Liver (tissue), 9 donors: Measurements from ENCODE around the gene FUBP3. TPM values are rescaled to one million over a fixed set of nuclear protein-coding genes. Genes with fewer than 3 reads are reported as not detected.

Experiments
- DNase-seq: peaks from one replicate; pipeline ENCODE4 v3.0.0-alpha.2; 2017; ENCODE audit warnings: low spot score
- H3K27ac ChIP-seq, 2 donors: one replicate each; pipeline ENCODE4 v1.7.0; 2013; ENCODE audit warnings: inconsistent platforms in 2 of 2, low read length in 2 of 2, control low read depth in 1 of 2, low read depth in 1 of 2, mild to moderate bottlenecking in 1 of 2
- H3K27me3 ChIP-seq, 4 donors: one replicate each; pipeline versions ENCODE4 v1.6.1 to v1.7.0; 2013; ENCODE audit warnings: low read length in 3 of 4, inconsistent platforms in 1 of 4, mild to moderate bottlenecking in 1 of 4, moderate library complexity in 1 of 4; ENCODE audit not compliant: control insufficient read depth in 4 of 4, insufficient read depth in 4 of 4
- H3K36me3 ChIP-seq, 4 donors: one replicate each; pipeline versions ENCODE4 v1.6.1 to v1.7.0; 2013; ENCODE audit warnings: low read length in 3 of 4, mild to moderate bottlenecking in 3 of 4, low read depth in 1 of 4, moderate library complexity in 1 of 4; ENCODE audit not compliant: control insufficient read depth in 4 of 4, insufficient read depth in 3 of 4
- H3K4me1 ChIP-seq, 4 donors: one replicate each; pipeline versions ENCODE4 v1.6.1 to v1.7.0; 2013; ENCODE audit warnings: low read length in 3 of 4, mild to moderate bottlenecking in 3 of 4, moderate library complexity in 1 of 4; ENCODE audit not compliant: control insufficient read depth in 4 of 4, insufficient read depth in 4 of 4
- H3K4me3 ChIP-seq, 3 donors: one replicate each; pipeline versions ENCODE4 v1.6.1 to v1.7.0; 2013; ENCODE audit warnings: low read length in 3 of 3, control low read depth in 1 of 3, low read depth in 1 of 3, mild to moderate bottlenecking in 1 of 3
- H3K9ac ChIP-seq, 2 donors: one replicate each; pipeline ENCODE4 v1.7.0; 2013; ENCODE audit warnings: low read length in 2 of 2, mild to moderate bottlenecking in 2 of 2, moderate library complexity in 2 of 2, control low read depth in 1 of 2, low read depth in 1 of 2
- H3K9me3 ChIP-seq, 4 donors: one replicate each; pipeline versions ENCODE4 v1.6.1 to v1.7.0; 2013; ENCODE audit warnings: low read length in 3 of 4; ENCODE audit not compliant: control insufficient read depth in 4 of 4
- EGR1 ChIP-seq, 2 donors: IDR thresholded peaks; 2 replicates each; pipeline ENCODE4 v1.6.1; 2016 to 2018; ENCODE audit warnings: antibody characterized with exemption in 2 of 2, low read depth in 2 of 2
- FOXA1 ChIP-seq: IDR thresholded peaks from 2 replicates; pipeline ENCODE4 v1.6.1; 2016; ENCODE audit warnings: antibody characterized with exemption
- FOXA2 ChIP-seq: IDR thresholded peaks from 2 replicates; pipeline ENCODE4 v1.6.1; 2016; ENCODE audit warnings: antibody characterized with exemption
- GABPA ChIP-seq, 2 donors: IDR thresholded peaks in 1 of 2; conservative IDR thresholded peaks in 1 of 2; 2 replicates each; pipeline ENCODE4 v1.6.1; 2016; ENCODE audit warnings: antibody characterized with exemption in 2 of 2, mild to moderate bottlenecking in 1 of 2, moderate library complexity in 1 of 2
- HNF4A ChIP-seq, 2 donors: conservative IDR thresholded peaks; 2 replicates each; pipeline ENCODE4 v1.6.1; 2016; ENCODE audit warnings: antibody characterized with exemption in 2 of 2, mild to moderate bottlenecking in 2 of 2
- HNF4G ChIP-seq: IDR thresholded peaks from 2 replicates; pipeline ENCODE4 v1.6.1; 2016; ENCODE audit warnings: antibody characterized with exemption
- JUND ChIP-seq, 2 donors: IDR thresholded peaks; 2 replicates each; pipeline ENCODE4 v1.6.1; 2016; ENCODE audit warnings: antibody characterized with exemption in 2 of 2
- MAX ChIP-seq: IDR thresholded peaks from 2 replicates; pipeline ENCODE4 v1.6.1; 2016; ENCODE audit warnings: antibody characterized with exemption
- NR2F2 ChIP-seq: IDR thresholded peaks from 2 replicates; pipeline ENCODE4 v1.6.1; 2016; ENCODE audit warnings: antibody characterized with exemption
- RAD21 ChIP-seq, 2 donors: IDR thresholded peaks; 2 replicates each; pipeline ENCODE4 v1.6.1; 2016; ENCODE audit warnings: antibody characterized with exemption in 2 of 2, mild to moderate bottlenecking in 2 of 2
- REST ChIP-seq: IDR thresholded peaks from 2 replicates; pipeline ENCODE4 v1.6.1; 2016; ENCODE audit warnings: antibody characterized with exemption, mild to moderate bottlenecking
- RXRA ChIP-seq, 2 donors: IDR thresholded peaks; 2 replicates each; pipeline ENCODE4 v1.6.1; 2017 to 2018; ENCODE audit warnings: antibody characterized with exemption in 2 of 2, mild to moderate bottlenecking in 1 of 2
- SP1 ChIP-seq: IDR thresholded peaks from 2 replicates; pipeline ENCODE4 v1.6.1; 2018; ENCODE audit warnings: antibody characterized with exemption, mild to moderate bottlenecking
- TAF1 ChIP-seq: conservative IDR thresholded peaks from 2 replicates; pipeline ENCODE4 v1.6.1; 2016; ENCODE audit warnings: antibody characterized with exemption, mild to moderate bottlenecking
- YY1 ChIP-seq: IDR thresholded peaks from 2 replicates; pipeline ENCODE4 v1.6.1; 2016; ENCODE audit warnings: antibody characterized with exemption, mild to moderate bottlenecking
- whole genome bisulfite sequencing: extraction: QIAGEN DNeasy Blood & Tissue Kit; methylation state at CpG from one replicate; pipeline ENCODE4 v1.1.7; 2013; 5-methylcytosine and 5-hydroxymethylcytosine counted together
- polyA plus RNA-seq, 2 donors: library from polyadenylated mRNA; stranded (reverse) in 1 of 2; unstranded in 1 of 2; fragments of 200-250 nt in 1 of 2; fragments of >200 nt in 1 of 2; fragmentation: Nextera tagmentation in 1 of 2; extraction: Ambion mirVana in 1 of 2; gene quantifications; one replicate each; pipeline versions ENCODE4 v1.2.1 to v1.2.3, GENCODE V29; 2013 to 2015
- total RNA-seq, 2 donors: library from RNA; depleted of rRNA; stranded (reverse); fragments of >200 nt; gene quantifications; one replicate each; pipeline ENCODE4 v1.2.3, GENCODE V29; 2014
- TF ChIP-seq, protein P1 (sequence below): IDR thresholded peaks from 2 replicates; pipeline ENCODE4 v1.6.1; 2016; ENCODE audit warnings: antibody characterized with exemption
- TF ChIP-seq, protein P2 (sequence below): fragments of 150-350 bp; IDR thresholded peaks from 2 replicates; pipeline ENCODE4 v1.5.1; 2017; ENCODE audit warnings: improper control_type of control experiment, low read depth, low read length; ENCODE audit not compliant: missing input control
- TF ChIP-seq, protein P3 (sequence below): IDR thresholded peaks from 2 replicates; pipeline ENCODE4 v1.6.1; 2016; ENCODE audit warnings: antibody characterized with exemption
- donor health status: healthy.
- donor health status: healthy.
- donor health status: healthy.
- donor health status: healthy.
- donor health status: healthy.

Gene FUBP3
- total and polyA plus RNA-seq, 4 donors, result 16.1 to 39.0 (median 24.8) TPM

GRCh38 chr9:130576176-130576575 is 3.2 kb upstream of the FUBP3 start:
- Histone ChIP-seq H3K4me3 (no peak overlapping the region), H3K36me3 (peaks cover 0 to 2% (median 0%) of the 10 kb centered on the region in 4 donors), H3K9ac (no peak overlapping the region), H3K27ac (no peak overlapping the region), H3K4me1 (peaks cover 3 to 31% (median 26%) of the 10 kb centered on the region in 4 donors), H3K9me3 (no peaks in the 10 kb centered on the region), H3K27me3 (no peaks in the 10 kb centered on the region)
- 29% methylated on average over 4 of the region's 4 CpGs for WGBS
- DNase-seq, result no peak
- TF ChIP-seq RXRA (IDR thresholded peaks at IDR 0.05) (peak in 1 of 2 donors; percentile 17), FOXA1 (peak; percentile 75), TAF1 (no peak), HNF4G (no peak), REST (no peak), FOXA2 (peak; percentile 87), YY1 (peak; percentile 35), MAX (no peak), NR2F2 (no peak), SP1 (no peak), RAD21 (IDR thresholded peaks at IDR 0.05) (peak in 1 of 2 donors; percentile 32), EGR1 (IDR thresholded peaks at IDR 0.05; ENCODE audit: low read depth in 2 of 2) (no peak), JUND (IDR thresholded peaks at IDR 0.05) (no peak), HNF4A (conservative IDR thresholded peaks at IDR 0.05) (peak in 1 of 2 donors; percentile 24), GABPA (IDR thresholded peaks at IDR 0.05 in 1 of 2, conservative IDR thresholded peaks at IDR 0.05 in 1 of 2) (peak in 1 of 2 donors; percentile 56)
- TF ChIP-seq, protein P1, sequence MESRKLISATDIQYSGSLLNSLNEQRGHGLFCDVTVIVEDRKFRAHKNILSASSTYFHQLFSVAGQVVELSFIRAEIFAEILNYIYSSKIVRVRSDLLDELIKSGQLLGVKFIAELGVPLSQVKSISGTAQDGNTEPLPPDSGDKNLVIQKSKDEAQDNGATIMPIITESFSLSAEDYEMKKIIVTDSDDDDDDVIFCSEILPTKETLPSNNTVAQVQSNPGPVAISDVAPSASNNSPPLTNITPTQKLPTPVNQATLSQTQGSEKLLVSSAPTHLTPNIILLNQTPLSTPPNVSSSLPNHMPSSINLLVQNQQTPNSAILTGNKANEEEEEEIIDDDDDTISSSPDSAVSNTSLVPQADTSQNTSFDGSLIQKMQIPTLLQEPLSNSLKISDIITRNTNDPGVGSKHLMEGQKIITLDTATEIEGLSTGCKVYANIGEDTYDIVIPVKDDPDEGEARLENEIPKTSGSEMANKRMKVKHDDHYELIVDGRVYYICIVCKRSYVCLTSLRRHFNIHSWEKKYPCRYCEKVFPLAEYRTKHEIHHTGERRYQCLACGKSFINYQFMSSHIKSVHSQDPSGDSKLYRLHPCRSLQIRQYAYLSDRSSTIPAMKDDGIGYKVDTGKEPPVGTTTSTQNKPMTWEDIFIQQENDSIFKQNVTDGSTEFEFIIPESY, result no peak
- TF ChIP-seq, protein P2, sequence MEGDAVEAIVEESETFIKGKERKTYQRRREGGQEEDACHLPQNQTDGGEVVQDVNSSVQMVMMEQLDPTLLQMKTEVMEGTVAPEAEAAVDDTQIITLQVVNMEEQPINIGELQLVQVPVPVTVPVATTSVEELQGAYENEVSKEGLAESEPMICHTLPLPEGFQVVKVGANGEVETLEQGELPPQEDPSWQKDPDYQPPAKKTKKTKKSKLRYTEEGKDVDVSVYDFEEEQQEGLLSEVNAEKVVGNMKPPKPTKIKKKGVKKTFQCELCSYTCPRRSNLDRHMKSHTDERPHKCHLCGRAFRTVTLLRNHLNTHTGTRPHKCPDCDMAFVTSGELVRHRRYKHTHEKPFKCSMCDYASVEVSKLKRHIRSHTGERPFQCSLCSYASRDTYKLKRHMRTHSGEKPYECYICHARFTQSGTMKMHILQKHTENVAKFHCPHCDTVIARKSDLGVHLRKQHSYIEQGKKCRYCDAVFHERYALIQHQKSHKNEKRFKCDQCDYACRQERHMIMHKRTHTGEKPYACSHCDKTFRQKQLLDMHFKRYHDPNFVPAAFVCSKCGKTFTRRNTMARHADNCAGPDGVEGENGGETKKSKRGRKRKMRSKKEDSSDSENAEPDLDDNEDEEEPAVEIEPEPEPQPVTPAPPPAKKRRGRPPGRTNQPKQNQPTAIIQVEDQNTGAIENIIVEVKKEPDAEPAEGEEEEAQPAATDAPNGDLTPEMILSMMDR, result no peak
- TF ChIP-seq, protein P3, sequence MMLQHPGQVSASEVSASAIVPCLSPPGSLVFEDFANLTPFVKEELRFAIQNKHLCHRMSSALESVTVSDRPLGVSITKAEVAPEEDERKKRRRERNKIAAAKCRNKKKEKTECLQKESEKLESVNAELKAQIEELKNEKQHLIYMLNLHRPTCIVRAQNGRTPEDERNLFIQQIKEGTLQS, result no peak
